Loucy (cell line): ENCODE measurements around the gene KCNJ13.
A peak's percentile ranks its signal among the peaks of the same experiment; 100 is the strongest.

Experiments used
- H2AFZ ChIP-seq: fragments of 200-600 bp; sonication (generic); 2 replicates; pipeline ENCODE4 v1.6.0; 2016; ENCODE audit warnings: antibody characterized with exemption, mild to moderate bottlenecking, low read length, moderate library complexity
- H3F3A ChIP-seq: fragments of 200-600 bp; 2 replicates; pipeline ENCODE4 v1.6.0; 2016; ENCODE audit warnings: antibody characterized with exemption, low read depth, mild to moderate bottlenecking
- H3K27me3 ChIP-seq: fragments of 200-600 bp; sonication (generic); 2 replicates; pipeline ENCODE4 v1.6.1; 2014; ENCODE audit warnings: low read length, mild to moderate bottlenecking; ENCODE audit not compliant: insufficient read depth, poor library complexity, severe bottlenecking
- H3K36me3 ChIP-seq: fragments of 200-600 bp; sonication (generic); 2 replicates; pipeline ENCODE4 v1.6.1; 2016; ENCODE audit warnings: low read length; ENCODE audit not compliant: insufficient read depth
- H3K4me1 ChIP-seq: fragments of 200-600 bp; sonication (generic); 2 replicates; pipeline ENCODE4 v1.5.1; 2014; ENCODE audit warnings: low read length, mild to moderate bottlenecking; ENCODE audit not compliant: insufficient read depth, poor library complexity, severe bottlenecking
- H3K4me2 ChIP-seq: fragments of 200-600 bp; sonication (generic); 2 replicates; pipeline ENCODE4 v1.6.0; 2014; ENCODE audit warnings: antibody characterized with exemption, low read length, low read depth, mild to moderate bottlenecking; ENCODE audit not compliant: poor library complexity, severe bottlenecking
- H3K4me3 ChIP-seq: fragments of 200-600 bp; sonication (generic); 2 replicates; pipeline ENCODE4 v1.5.1; 2014; ENCODE audit warnings: low read length, mild to moderate bottlenecking, mixed read lengths; ENCODE audit not compliant: poor library complexity, severe bottlenecking
- H3K79me2 ChIP-seq: fragments of 200-600 bp; sonication (generic); 2 replicates; pipeline ENCODE4 v1.6.1; 2014; ENCODE audit warnings: low read length; ENCODE audit not compliant: insufficient read depth
- H3K9ac ChIP-seq: fragments of 200-600 bp; sonication (generic); 2 replicates; pipeline ENCODE4 v1.6.0; 2014; ENCODE audit warnings: mild to moderate bottlenecking, low read depth, low read length, moderate library complexity; ENCODE audit not compliant: poor library complexity, severe bottlenecking
- H3K9me2 ChIP-seq: fragments of 200-600 bp; sonication (generic); replicated peaks from 2 replicates; pipeline ENCODE4 v1.6.1; 2016; ENCODE audit warnings: low read depth, low read length, mixed read lengths
- H3K9me3 ChIP-seq: fragments of 200-600 bp; sonication (generic); 2 replicates; pipeline ENCODE4 v1.6.1; 2014; ENCODE audit warnings: mild to moderate bottlenecking, antibody characterized with exemption, low read length, low read depth; ENCODE audit not compliant: insufficient read depth
- H4K20me1 ChIP-seq: fragments of 200-600 bp; sonication (generic); 2 replicates; pipeline ENCODE4 v1.6.0; 2014; ENCODE audit warnings: antibody characterized with exemption, low read length, mild to moderate bottlenecking; ENCODE audit not compliant: insufficient read depth, poor library complexity, severe bottlenecking
- EZH2phosphoT487 ChIP-seq: fragments of 200-600 bp; IDR thresholded peaks from 2 replicates; pipeline ENCODE4 v1.6.1; 2018; ENCODE audit warnings: antibody characterized with exemption, mild to moderate bottlenecking, moderate library complexity, borderline replicate concordance
- TF ChIP-seq, protein P1 (sequence below): fragments of 200-600 bp; sonication (generic); conservative IDR thresholded peaks from 2 replicates; pipeline ENCODE4 v1.5.1; 2014; ENCODE audit warnings: mild to moderate bottlenecking, antibody characterized with exemption, low read length

Gene KCNJ13

DNA sequence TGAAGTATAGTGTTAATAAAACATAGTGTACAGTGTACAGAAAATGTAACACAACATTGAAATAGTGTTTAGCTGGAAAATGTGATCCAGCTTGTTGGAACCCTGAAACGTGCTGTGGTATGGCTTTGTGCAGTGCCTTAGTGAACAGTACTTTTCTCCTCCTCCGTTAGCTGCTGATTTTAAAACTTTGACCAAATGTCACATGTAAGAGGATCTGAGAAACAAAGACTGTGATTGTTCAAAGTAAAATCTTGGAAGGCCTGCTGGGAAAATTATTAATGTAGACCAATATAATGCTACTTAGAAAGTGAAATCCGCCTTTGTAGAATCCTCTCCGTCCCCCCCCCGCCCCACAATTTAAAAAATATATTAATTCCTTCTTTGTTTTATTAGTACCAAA, 911 bp upstream of the KCNJ13 start:
- Histone ChIP-seq H2AFZ (no peak overlapping the region), H3K4me1 (peaks cover 22% of the 10 kb centered on the region), H3K4me2 (no peak overlapping the region), H3K79me2 (no peaks in the 10 kb centered on the region; the same call in 1 of the 2 replicates), H3K9me2 (no peaks in the 10 kb centered on the region), H3K4me3 (no peak overlapping the region), H4K20me1 (no peaks in the 10 kb centered on the region), H3K9ac (no peak overlapping the region), H3K36me3 (no peaks in the 10 kb centered on the region), H3F3A (peaks cover 4% of the 10 kb centered on the region; the same call in 1 of the 2 replicates), H3K27me3 (no peaks in the 10 kb centered on the region), H3K9me3 (no peaks in the 10 kb centered on the region)
- TF ChIP-seq, protein P1, sequence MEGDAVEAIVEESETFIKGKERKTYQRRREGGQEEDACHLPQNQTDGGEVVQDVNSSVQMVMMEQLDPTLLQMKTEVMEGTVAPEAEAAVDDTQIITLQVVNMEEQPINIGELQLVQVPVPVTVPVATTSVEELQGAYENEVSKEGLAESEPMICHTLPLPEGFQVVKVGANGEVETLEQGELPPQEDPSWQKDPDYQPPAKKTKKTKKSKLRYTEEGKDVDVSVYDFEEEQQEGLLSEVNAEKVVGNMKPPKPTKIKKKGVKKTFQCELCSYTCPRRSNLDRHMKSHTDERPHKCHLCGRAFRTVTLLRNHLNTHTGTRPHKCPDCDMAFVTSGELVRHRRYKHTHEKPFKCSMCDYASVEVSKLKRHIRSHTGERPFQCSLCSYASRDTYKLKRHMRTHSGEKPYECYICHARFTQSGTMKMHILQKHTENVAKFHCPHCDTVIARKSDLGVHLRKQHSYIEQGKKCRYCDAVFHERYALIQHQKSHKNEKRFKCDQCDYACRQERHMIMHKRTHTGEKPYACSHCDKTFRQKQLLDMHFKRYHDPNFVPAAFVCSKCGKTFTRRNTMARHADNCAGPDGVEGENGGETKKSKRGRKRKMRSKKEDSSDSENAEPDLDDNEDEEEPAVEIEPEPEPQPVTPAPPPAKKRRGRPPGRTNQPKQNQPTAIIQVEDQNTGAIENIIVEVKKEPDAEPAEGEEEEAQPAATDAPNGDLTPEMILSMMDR, result no peak

DNA sequence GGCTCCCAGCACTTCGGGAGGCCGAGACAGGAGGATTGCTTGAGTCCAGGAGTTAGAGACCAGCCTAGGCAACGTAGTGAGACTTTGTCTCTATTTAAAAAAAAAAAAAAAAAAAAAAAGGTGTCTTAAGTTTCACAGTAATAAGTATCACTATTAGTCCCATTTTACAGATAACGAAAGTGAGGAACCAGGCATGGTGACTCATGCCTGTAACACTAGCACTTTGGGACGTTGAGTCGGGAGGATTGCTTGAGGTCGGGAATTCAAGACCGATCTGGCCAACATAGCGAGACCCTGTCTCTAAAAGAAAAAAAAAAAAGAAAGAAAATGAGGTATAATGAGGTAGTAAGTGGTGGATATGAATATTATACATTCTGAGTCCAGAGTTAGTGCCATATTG, 2.5 kb downstream of the KCNJ13 start:
- H3K4me2 ChIP-seq, result no peak overlapping the region
- H3K9ac ChIP-seq, result no peak overlapping the region
- TF ChIP-seq, protein P1, result no peak
- no peak for TF ChIP-seq EZH2phosphoT487
- H3F3A ChIP-seq, result peaks cover 5% of the 10 kb centered on the region; the same call in 1 of the 2 replicates
- H3K9me3 ChIP-seq, result no peaks in the 10 kb centered on the region
- no peak overlapping the region for H2AFZ ChIP-seq
- no peaks in the 10 kb centered on the region; the same call in 1 of the 2 replicates for H3K79me2 ChIP-seq
- no peaks in the 10 kb centered on the region for H3K27me3 ChIP-seq
- peaks cover 6% of the 10 kb centered on the region; the same call in 1 of the 2 replicates for H3K36me3 ChIP-seq
- H3K4me1 ChIP-seq, result peaks cover 26% of the 10 kb centered on the region
- H4K20me1 ChIP-seq, result no peaks in the 10 kb centered on the region
- H3K9me2 ChIP-seq, result no peaks in the 10 kb centered on the region
- no peak overlapping the region for H3K4me3 ChIP-seq

- Histone ChIP-seq H3K4me3 (peak overlapping the region; percentile 46), H3K4me1 (peaks cover 26% of the 10 kb centered on the region), H3K36me3 (peaks cover 17% of the 10 kb centered on the region; the same call in 1 of the 2 replicates), H3K27me3 (no peaks in the 10 kb centered on the region), H3K79me2 (no peaks in the 10 kb centered on the region; the same call in 1 of the 2 replicates), H3K9ac (peak overlapping the region; percentile 59), H4K20me1 (no peaks in the 10 kb centered on the region), H3K9me3 (no peaks in the 10 kb centered on the region), H2AFZ (no peak overlapping the region), H3F3A (peaks cover 5% of the 10 kb centered on the region; the same call in 1 of the 2 replicates), H3K9me2 (no peaks in the 10 kb centered on the region), H3K4me2 (peak overlapping the region; percentile 56)
- no peak for TF ChIP-seq EZH2phosphoT487
- TF ChIP-seq, protein P1, result no peak
These were observed 3.8 kb downstream of the KCNJ13 start for GRCh38 chr2:232772531-232772930.
